GM12873 (cell line): ENCODE measurements around the gene OTULINL.

Experiments
- CTCF ChIP-seq: IDR thresholded peaks from 2 replicates; pipeline ENCODE4 v1.5.1; 2012; ENCODE audit warnings: low read depth, mild to moderate bottlenecking, moderate library complexity, low read length, control low read depth; ENCODE audit not compliant: insufficient read depth; ENCODE audit errors: missing control alignments

Gene OTULINL

GRCh38 chr5:14587150-14587549 lies 5.6 kb downstream of the OTULINL start:
- TF ChIP-seq CTCF: no peak

- TF ChIP-seq CTCF: no peak
These were observed 6.6 kb downstream of the OTULINL start for GRCh38 chr5:14588145-14588544.

GRCh38 chr5:14588758-14589543 lies 7.4 kb downstream of the OTULINL start:
- TF ChIP-seq CTCF: no peak

GRCh38 chr5:14590949-14591348 lies 9.4 kb downstream of the OTULINL start:
- no peak for TF ChIP-seq CTCF

GRCh38 chr5:14591548-14591947 lies 10.0 kb downstream of the OTULINL start:
- no peak for TF ChIP-seq CTCF

- TF ChIP-seq CTCF: no peak
These were observed 11.9 kb downstream of the OTULINL start for GRCh38 chr5:14593326-14594021.

GRCh38 chr5:14594378-14595074 lies 12.9 kb downstream of the OTULINL start:
- no peak for TF ChIP-seq CTCF
